Measurements from ENCODE around the gene KIR3DL3. TPM values are rescaled to one million over a fixed set of nuclear protein-coding genes. Genes with fewer than 3 reads are reported as not detected.
"Not testable (repeated sequence)": the region's sequence is repeated elsewhere in the genome, so short reads cannot be mapped to it uniquely, and the experiment has no call there.

Gene KIR3DL3
- total RNA-seq, 1 donor from 2014 or later = not detected

- H3K27me3 ChIP-seq (ENCODE audit: control insufficient read depth, insufficient read depth, low read length) = no peaks in the 10 kb centered on the region
- TF ChIP-seq, protein P1, sequence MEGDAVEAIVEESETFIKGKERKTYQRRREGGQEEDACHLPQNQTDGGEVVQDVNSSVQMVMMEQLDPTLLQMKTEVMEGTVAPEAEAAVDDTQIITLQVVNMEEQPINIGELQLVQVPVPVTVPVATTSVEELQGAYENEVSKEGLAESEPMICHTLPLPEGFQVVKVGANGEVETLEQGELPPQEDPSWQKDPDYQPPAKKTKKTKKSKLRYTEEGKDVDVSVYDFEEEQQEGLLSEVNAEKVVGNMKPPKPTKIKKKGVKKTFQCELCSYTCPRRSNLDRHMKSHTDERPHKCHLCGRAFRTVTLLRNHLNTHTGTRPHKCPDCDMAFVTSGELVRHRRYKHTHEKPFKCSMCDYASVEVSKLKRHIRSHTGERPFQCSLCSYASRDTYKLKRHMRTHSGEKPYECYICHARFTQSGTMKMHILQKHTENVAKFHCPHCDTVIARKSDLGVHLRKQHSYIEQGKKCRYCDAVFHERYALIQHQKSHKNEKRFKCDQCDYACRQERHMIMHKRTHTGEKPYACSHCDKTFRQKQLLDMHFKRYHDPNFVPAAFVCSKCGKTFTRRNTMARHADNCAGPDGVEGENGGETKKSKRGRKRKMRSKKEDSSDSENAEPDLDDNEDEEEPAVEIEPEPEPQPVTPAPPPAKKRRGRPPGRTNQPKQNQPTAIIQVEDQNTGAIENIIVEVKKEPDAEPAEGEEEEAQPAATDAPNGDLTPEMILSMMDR (IDR thresholded peaks at IDR 0.05; ENCODE audit: insufficient read depth, low read length, poor library complexity, severe bottlenecking) = no peak
- DNase-seq (ENCODE audit: low read depth) = no peak
- H3K36me3 ChIP-seq (ENCODE audit: control insufficient read depth, insufficient read depth, low read length) = no peaks in the 10 kb centered on the region
- H3K4me3 ChIP-seq (ENCODE audit: low read depth, low read length) = no peak overlapping the region
Measured at GRCh38 chr19:54738715-54739114, 14.5 kb downstream of the KIR3DL3 start.

DNA sequence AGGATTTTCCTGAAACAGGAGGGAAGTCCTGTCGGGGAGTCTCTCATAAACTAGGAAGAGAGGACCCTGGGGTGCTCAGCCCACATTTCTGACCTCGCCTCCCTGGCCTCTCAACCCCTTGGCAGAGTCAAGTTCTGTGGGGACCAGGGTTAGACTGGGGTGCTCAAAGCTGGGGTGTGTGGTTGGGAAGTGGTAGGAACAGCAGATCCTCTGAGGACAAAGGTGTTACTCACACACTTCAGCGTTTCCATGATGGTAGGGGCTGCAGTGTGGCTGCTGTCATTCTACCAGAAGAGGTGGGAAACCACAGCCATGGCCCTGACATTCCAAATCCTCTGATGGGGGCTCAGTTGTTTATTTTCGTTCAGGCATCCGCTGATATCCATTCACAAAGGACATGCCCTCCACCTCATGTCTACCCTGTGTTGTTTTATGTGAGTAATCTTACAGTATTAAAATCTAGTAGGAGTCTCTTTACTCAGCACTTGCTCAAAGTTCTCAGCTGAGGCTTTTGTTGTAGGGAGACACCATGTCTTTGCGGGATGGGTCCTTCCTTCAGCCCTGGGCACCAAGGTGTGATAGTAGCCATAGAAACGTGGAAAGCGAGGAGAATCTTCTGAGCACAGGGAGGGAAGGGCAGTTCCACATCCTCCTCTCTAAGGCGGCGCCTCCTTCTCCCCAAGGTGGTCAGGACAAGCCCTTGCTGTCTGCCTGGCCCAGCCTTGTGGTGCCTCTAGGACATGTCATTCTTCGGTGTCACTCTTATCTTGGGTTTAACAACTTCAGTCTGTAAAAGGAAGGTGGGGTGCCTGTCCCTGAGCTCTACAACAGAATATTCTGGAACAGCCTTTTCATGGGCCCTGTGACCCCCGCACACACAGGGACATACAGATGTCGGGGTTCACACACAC lies 15.6 kb downstream of the KIR3DL3 start:
- DNase-seq (ENCODE audit: low read depth) = no peak
- TF ChIP-seq, protein P1 (IDR thresholded peaks at IDR 0.05; ENCODE audit: insufficient read depth, low read length, poor library complexity, severe bottlenecking) = no peak
- Histone ChIP-seq H3K36me3 (ENCODE audit: control insufficient read depth, insufficient read depth, low read length) (no peaks in the 10 kb centered on the region), H3K27me3 (ENCODE audit: control insufficient read depth, insufficient read depth, low read length) (no peaks in the 10 kb centered on the region), H3K4me3 (ENCODE audit: low read depth, low read length) (no peak overlapping the region)

GRCh38 chr19:54741950-54742349 lies 17.7 kb downstream of the KIR3DL3 start:
- not testable (repeated sequence) for H3K36me3 ChIP-seq (ENCODE audit: control insufficient read depth, insufficient read depth, low read length); H3K4me3 ChIP-seq (ENCODE audit: low read depth, low read length); DNase-seq (ENCODE audit: low read depth); H3K27me3 ChIP-seq (ENCODE audit: control insufficient read depth, insufficient read depth, low read length)

- not testable (repeated sequence) for H3K36me3 ChIP-seq (ENCODE audit: control insufficient read depth, insufficient read depth, low read length); DNase-seq (ENCODE audit: low read depth); H3K4me3 ChIP-seq (ENCODE audit: low read depth, low read length); H3K27me3 ChIP-seq (ENCODE audit: control insufficient read depth, insufficient read depth, low read length)
Measured at GRCh38 chr19:54744080-54744479, 19.8 kb downstream of the KIR3DL3 start.

DNA sequence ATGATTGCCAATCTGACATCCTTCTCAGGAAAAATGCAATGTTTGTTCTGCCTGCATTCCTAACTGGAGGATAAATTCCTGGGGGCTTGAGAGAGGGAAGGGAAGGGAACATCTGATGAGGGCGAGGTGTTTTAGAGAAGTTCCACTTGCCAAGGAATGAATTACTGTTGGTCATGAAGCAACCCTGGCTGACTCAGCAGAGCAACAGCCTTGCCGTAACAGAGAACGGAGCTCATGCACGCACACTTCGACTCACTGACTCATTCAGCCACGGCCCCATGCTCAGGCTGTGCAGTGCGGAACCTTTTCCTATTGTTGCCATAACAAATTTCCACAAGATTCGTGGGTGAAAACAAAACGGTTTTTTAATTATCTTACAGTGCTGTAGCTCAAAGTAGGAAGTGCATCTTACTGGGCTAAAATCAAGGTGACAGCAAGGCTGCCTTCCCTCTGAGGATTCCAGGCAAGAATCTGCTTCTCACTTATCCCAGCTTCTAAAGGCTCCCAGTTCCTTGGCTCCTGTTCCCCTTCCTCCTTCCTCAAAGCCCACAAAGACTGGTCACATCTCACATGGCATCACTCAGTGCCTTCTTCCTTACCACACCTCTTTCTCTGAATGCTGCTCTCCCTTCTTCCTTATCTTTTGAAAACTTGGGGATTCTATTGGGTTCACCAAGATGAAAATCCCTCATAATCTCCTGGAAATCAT lies 23.5 kb downstream of the KIR3DL3 start:
- DNase-seq (ENCODE audit: low read depth); H3K4me3 ChIP-seq (ENCODE audit: low read depth, low read length); H3K36me3 ChIP-seq (ENCODE audit: control insufficient read depth, insufficient read depth, low read length); H3K27me3 ChIP-seq (ENCODE audit: control insufficient read depth, insufficient read depth, low read length): not testable (repeated sequence)

- not testable (repeated sequence) for H3K27me3 ChIP-seq (ENCODE audit: control insufficient read depth, insufficient read depth, low read length); H3K36me3 ChIP-seq (ENCODE audit: control insufficient read depth, insufficient read depth, low read length); H3K4me3 ChIP-seq (ENCODE audit: low read depth, low read length); DNase-seq (ENCODE audit: low read depth)
Measured at GRCh38 chr19:54750276-54750675, 26.0 kb downstream of the KIR3DL3 start.

GRCh38 chr19:54756204-54757110 lies 32.2 kb downstream of the KIR3DL3 start:
- not testable (repeated sequence) for DNase-seq (ENCODE audit: low read depth); H3K27me3 ChIP-seq (ENCODE audit: control insufficient read depth, insufficient read depth, low read length); H3K36me3 ChIP-seq (ENCODE audit: control insufficient read depth, insufficient read depth, low read length); H3K4me3 ChIP-seq (ENCODE audit: low read depth, low read length)

DNA sequence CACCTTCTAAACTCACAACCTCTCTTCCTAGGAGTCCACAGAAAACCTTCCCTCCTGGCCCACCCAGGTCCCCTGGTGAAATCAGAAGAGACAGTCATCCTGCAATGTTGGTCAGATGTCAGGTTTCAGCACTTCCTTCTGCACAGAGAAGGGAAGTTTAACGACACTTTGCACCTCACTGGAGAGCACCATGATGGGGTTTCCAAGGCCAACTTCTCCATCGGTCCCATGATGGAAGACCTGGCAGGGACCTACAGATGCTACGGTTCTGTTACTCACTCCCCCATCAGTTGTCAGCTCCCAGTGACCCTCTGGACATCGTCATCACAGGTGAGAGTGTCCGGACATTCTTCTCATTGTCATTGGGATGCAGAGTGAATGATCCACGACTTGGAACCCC lies 34.3 kb downstream of the KIR3DL3 start:
- not testable (repeated sequence) for H3K27me3 ChIP-seq (ENCODE audit: control insufficient read depth, insufficient read depth, low read length); DNase-seq (ENCODE audit: low read depth); H3K4me3 ChIP-seq (ENCODE audit: low read depth, low read length); H3K36me3 ChIP-seq (ENCODE audit: control insufficient read depth, insufficient read depth, low read length)

GRCh38 chr19:54764219-54764618 lies 40.0 kb downstream of the KIR3DL3 start:
- H3K4me3 ChIP-seq (ENCODE audit: low read depth, low read length); DNase-seq (ENCODE audit: low read depth); H3K27me3 ChIP-seq (ENCODE audit: control insufficient read depth, insufficient read depth, low read length); H3K36me3 ChIP-seq (ENCODE audit: control insufficient read depth, insufficient read depth, low read length): not testable (repeated sequence)

GRCh38 chr19:54766464-54766863 lies 42.2 kb downstream of the KIR3DL3 start:
- H3K27me3 ChIP-seq (ENCODE audit: control insufficient read depth, insufficient read depth, low read length); DNase-seq (ENCODE audit: low read depth); H3K4me3 ChIP-seq (ENCODE audit: low read depth, low read length); H3K36me3 ChIP-seq (ENCODE audit: control insufficient read depth, insufficient read depth, low read length): not testable (repeated sequence)

DNA sequence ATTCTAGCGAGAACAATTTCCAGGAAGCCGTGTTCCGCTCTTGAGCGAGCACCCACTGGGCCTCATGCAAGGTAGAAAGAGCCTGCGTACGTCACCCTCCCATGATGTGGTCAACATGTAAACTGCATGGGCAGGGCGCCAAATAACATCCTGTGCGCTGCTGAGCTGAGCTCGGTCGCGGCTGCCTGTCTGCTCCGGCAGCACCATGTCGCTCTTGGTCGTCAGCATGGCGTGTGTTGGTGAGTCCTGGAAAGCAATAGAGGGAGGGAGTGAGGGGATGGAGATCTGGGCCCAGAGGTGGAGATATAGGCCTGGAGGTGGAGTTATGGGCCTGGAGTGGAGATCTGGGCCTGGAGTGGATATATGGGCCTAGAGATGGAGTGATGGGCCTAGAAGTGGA lies 45.4 kb downstream of the KIR3DL3 start, which contains the start of gene KIR2DL1:
TSS of gene KIR2DL1 (plus strand) at position 148 of the 400 bp plus-strand sequence. CDS start at position 206, 58 bp downstream.
- not testable (repeated sequence) for DNase-seq (ENCODE audit: low read depth); H3K4me3 ChIP-seq (ENCODE audit: low read depth, low read length); H3K36me3 ChIP-seq (ENCODE audit: control insufficient read depth, insufficient read depth, low read length)

GRCh38 chr19:54770511-54770910 lies 46.3 kb downstream of the KIR3DL3 start:
- H3K4me3 ChIP-seq (ENCODE audit: low read depth, low read length); H3K27me3 ChIP-seq (ENCODE audit: control insufficient read depth, insufficient read depth, low read length); H3K36me3 ChIP-seq (ENCODE audit: control insufficient read depth, insufficient read depth, low read length); DNase-seq (ENCODE audit: low read depth): not testable (repeated sequence)

More for the DNA sequence above, 45.4 kb downstream of the KIR3DL3 start, which contains the start of gene KIR2DL1:
- H3K27me3 ChIP-seq (ENCODE audit: control insufficient read depth, insufficient read depth, low read length) = not testable (repeated sequence)

Measured in kidney epithelial cell (primary cell).